ENCODE data around the gene CTSK.

- no peak for TF ChIP-seq ZNF324 (tag by site-specific recombination; IDR thresholded peaks at IDR 0.05)
- TF ChIP-seq CTCF (tag by site-specific recombination; IDR thresholded peaks at IDR 0.05): no peak
- no peak for TF ChIP-seq YY2 (tag by site-specific recombination; IDR thresholded peaks at IDR 0.05)
- no peak for TF ChIP-seq REST (tag by site-specific recombination; IDR thresholded peaks at IDR 0.05)
- no peak for TF ChIP-seq ZNF398 (tag by site-specific recombination; IDR thresholded peaks at IDR 0.05)
These were observed at the start of gene CTSK for GRCh38 chr1:150808121-150808520.

Data from HEK293 (cell line).